Heart right ventricle (tissue), 16 donors: ENCODE data around the gene TBC1D8. TPM values are rescaled to one million over a fixed set of nuclear protein-coding genes. Genes with fewer than 3 reads are reported as not detected.

Experiments used
- ATAC-seq, 8 donors: fragments of 200-7000 bp; cut with Tn5 transposase; one replicate each; pipeline ENCODE4 v1.9.1; 2020; ENCODE audit warnings: mild to moderate bottlenecking in 8 of 8, moderate library complexity in 8 of 8, moderate number of reproducible peaks in 1 of 8
- DNase-seq, 2 donors: peaks; one replicate each; pipeline ENCODE4 v3.0.0-alpha.2; 2020
- H3K27ac ChIP-seq, 10 donors: fragments of 200-600 bp; sonication (generic) in 2 of 10; one replicate each; pipeline versions ENCODE4 v1.5.0 to v1.8.0; 2020 to 2022; ENCODE audit warnings: mild to moderate bottlenecking in 3 of 10
- H3K27me3 ChIP-seq, 7 donors: fragments of 200-600 bp; one replicate each; pipeline ENCODE4 v1.8.0; 2021 to 2022; ENCODE audit warnings: mild to moderate bottlenecking in 2 of 7
- H3K36me3 ChIP-seq, 9 donors: fragments of 200-600 bp; sonication (generic) in 1 of 9; one replicate each; pipeline versions ENCODE4 v1.5.0 to v1.8.0; 2020 to 2022; ENCODE audit warnings: mild to moderate bottlenecking in 2 of 9
- H3K4me1 ChIP-seq, 9 donors: fragments of 200-600 bp; sonication (generic) in 1 of 9; one replicate each; pipeline versions ENCODE4 v1.5.0 to v1.8.0; 2020 to 2022; ENCODE audit warnings: mild to moderate bottlenecking in 4 of 9
- H3K4me3 ChIP-seq, 10 donors: fragments of 200-600 bp; sonication (generic) in 2 of 10; one replicate each; pipeline versions ENCODE4 v1.5.0 to v1.8.0; 2020 to 2022; ENCODE audit warnings: mild to moderate bottlenecking in 7 of 10, moderate library complexity in 2 of 10
- H3K9me3 ChIP-seq, 11 donors: fragments of 200-600 bp in 10 of 11; sonication (generic) in 2 of 11; one replicate each; pipeline versions ENCODE4 v1.5.0 to v1.8.0; 2013 to 2022; ENCODE audit warnings: mild to moderate bottlenecking in 2 of 11, control low read depth in 1 of 11, moderate library complexity in 1 of 11
- WGBS, 2 donors: extraction: QIAGEN DNeasy Blood & Tissue Kit; methylation state at CpG; one replicate each; pipeline ENCODE4 v1.1.7; 2013; ENCODE audit warnings: inconsistent platforms in 1 of 2; 5-methylcytosine and 5-hydroxymethylcytosine counted together
- intact Hi-C, 10 donors: fragments of 100-400 bp; cut with DNase I; formaldehyde crosslinking; loops; one replicate each; pipeline versions ENCODE4 v1.11.1 to v1.14.2; 2022
- polyA plus RNA-seq, 2 donors: library from polyadenylated mRNA; stranded (reverse); fragments of 200-250 nt; gene quantifications; one replicate each; pipeline ENCODE4 v1.2.3, GENCODE V29; 2013
- total RNA-seq, 10 donors: library from RNA; stranded (reverse); fragmentation: NEBNext Ultra II Directional in 3 of 10; extraction: Animal tissue kit (Norgen Biotek cat#: 25700) in 3 of 10; gene quantifications; one replicate each; pipeline versions ENCODE4 v1.2.1 to v1.2.4, GENCODE V29; 2021 to 2023
- TF ChIP-seq, protein P1 (sequence below), 9 donors: fragments of 200-600 bp; sonication (generic) in 2 of 9; IDR thresholded peaks; one replicate each; pipeline versions ENCODE4 v1.5.0 to v1.8.0; 2021 to 2022; ENCODE audit warnings: antibody characterized with exemption in 9 of 9, mild to moderate bottlenecking in 5 of 9, moderate library complexity in 1 of 9
- donor health status: Arrhythmogenic right ventricular cardiomyopathy.
- donor health status: ischemic (EF 13 %, LVEDD 7.1; RV severe dilation, severe dysfunction).
- donor health status: healthy with polysubstance abuse.
- donor health status: DM: no; HTN: yes; CAD: no.
- donor health status: DM: no; HTN: no; CAD: no.
- donor health status: ischemic (EF 25% LVEDD 6.9; RV normal size, moderate dysfunction).
- donor health status: ischemic (EF 25% LVEDD 5.7; RV mildly dilated, moderate dysfunction).
- donor health status: healthy.
- donor health status: DM: yes; HTN: yes; CAD: no.
- donor health status: Ischemic cardiomyopathy.
- donor health status: ischemic (EF 35%, LVEDD 5.7; RV mildly dilated, moderate dysfunction).
- donor health status: nonischemic (EF 11% LVEDD 7.7; RV severe dilation, severe dysfunction).
- donor health status: DM: yes; HTN: yes; CAD: no.
- donor health status: PGD.
- donor health status: ischemic (EF 29% LVEDD 5.4; RV normal size, mild dysfunction).
- donor health status: nonischemic (EF 23%, LVEDD 6.1; RV moderate dilation, normal function).

TBC1D8 gene
- total and polyA plus RNA-seq, 12 donors: 24.0 to 69.5 (median 55.5) TPM

- Histone ChIP-seq H3K4me3 (no peak overlapping the region), H3K4me1 (peaks cover 0 to 21% (median 9%) of the 10 kb centered on the region in 9 donors), H3K27me3 (no peaks in the 10 kb centered on the region), H3K9me3 (no peaks in the 10 kb centered on the region), H3K27ac (no peak overlapping the region), H3K36me3 (peaks cover 0 to 57% (median 19%) of the 10 kb centered on the region in 9 donors)
- no peak for DNase-seq
- TF ChIP-seq, protein P1, sequence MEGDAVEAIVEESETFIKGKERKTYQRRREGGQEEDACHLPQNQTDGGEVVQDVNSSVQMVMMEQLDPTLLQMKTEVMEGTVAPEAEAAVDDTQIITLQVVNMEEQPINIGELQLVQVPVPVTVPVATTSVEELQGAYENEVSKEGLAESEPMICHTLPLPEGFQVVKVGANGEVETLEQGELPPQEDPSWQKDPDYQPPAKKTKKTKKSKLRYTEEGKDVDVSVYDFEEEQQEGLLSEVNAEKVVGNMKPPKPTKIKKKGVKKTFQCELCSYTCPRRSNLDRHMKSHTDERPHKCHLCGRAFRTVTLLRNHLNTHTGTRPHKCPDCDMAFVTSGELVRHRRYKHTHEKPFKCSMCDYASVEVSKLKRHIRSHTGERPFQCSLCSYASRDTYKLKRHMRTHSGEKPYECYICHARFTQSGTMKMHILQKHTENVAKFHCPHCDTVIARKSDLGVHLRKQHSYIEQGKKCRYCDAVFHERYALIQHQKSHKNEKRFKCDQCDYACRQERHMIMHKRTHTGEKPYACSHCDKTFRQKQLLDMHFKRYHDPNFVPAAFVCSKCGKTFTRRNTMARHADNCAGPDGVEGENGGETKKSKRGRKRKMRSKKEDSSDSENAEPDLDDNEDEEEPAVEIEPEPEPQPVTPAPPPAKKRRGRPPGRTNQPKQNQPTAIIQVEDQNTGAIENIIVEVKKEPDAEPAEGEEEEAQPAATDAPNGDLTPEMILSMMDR (IDR thresholded peaks at IDR 0.05): no peak
- ATAC-seq: no peak
- intact Hi-C loops: no loop called here
- 96 to 98% methylated on average over 5 of the region's 5 CpGs for WGBS, 2 donors
Observed at GRCh38 chr2:100965596-100965995, 185.6 kb downstream of the TBC1D8 start.

- 74 to 82% methylated on average over 11 of the region's 11 CpGs for WGBS, 2 donors
- H3K27me3 ChIP-seq: no peaks in the 10 kb centered on the region
- peaks cover 0 to 22% (median 12%) of the 10 kb centered on the region in 9 donors for H3K4me1 ChIP-seq
- peaks cover 0 to 50% (median 19%) of the 10 kb centered on the region in 9 donors for H3K36me3 ChIP-seq
- no peak overlapping the region for H3K4me3 ChIP-seq
- TF ChIP-seq, protein P1 (IDR thresholded peaks at IDR 0.05): no peak
- DNase-seq (no peak), ATAC-seq (peak in 1 of 8 donors; percentile 39)
- no peaks in the 10 kb centered on the region for H3K9me3 ChIP-seq
- H3K27ac ChIP-seq: no peak overlapping the region
- intact Hi-C loops: no loop called here
Observed at GRCh38 chr2:100964681-100965169, 186.5 kb downstream of the TBC1D8 start.

DNA sequence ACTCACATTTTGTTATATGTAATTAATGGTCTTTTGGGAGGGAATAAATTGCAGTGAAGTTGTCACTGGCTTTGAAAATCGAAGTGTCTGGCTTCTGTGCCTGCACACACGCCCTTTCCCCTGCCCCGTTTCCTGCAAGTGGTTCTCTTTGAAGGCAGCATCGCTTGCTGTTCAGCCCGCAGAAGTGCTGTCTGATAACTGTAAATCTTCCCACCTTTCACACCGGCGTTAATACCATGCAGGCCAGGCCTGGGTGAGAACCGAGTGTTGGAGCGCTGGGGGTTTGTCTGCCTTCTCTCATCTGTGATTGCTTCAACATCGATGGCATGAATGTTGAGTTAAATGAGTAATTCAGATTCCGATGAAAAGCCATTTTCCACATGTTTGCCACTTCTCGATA is 187.0 kb downstream of the TBC1D8 start:
- no peak for ATAC-seq
- intact Hi-C loops: no loop called here
- Histone ChIP-seq H3K4me3 (no peak overlapping the region), H3K27ac (no peak overlapping the region), H3K27me3 (no peaks in the 10 kb centered on the region), H3K4me1 (peaks cover 0 to 27% (median 16%) of the 10 kb centered on the region in 9 donors), H3K9me3 (no peaks in the 10 kb centered on the region), H3K36me3 (peaks cover 0 to 45% (median 16%) of the 10 kb centered on the region in 9 donors)
- TF ChIP-seq, protein P1 (IDR thresholded peaks at IDR 0.05): no peak
- WGBS, 2 donors: 80 to 89% methylated on average over 12 of the region's 12 CpGs
- DNase-seq: no peak

- H3K9me3 ChIP-seq: no peaks in the 10 kb centered on the region
- H3K4me3 ChIP-seq: no peak overlapping the region
- no peaks in the 10 kb centered on the region for H3K27me3 ChIP-seq
- peaks cover 0 to 32% (median 4%) of the 10 kb centered on the region in 9 donors for H3K36me3 ChIP-seq
- TF ChIP-seq, protein P1 (IDR thresholded peaks at IDR 0.05): no peak
- DNase-seq (no peak), ATAC-seq (peak in 1 of 8 donors; percentile 8)
- 89 to 93% methylated on average over 4 of the region's 4 CpGs for WGBS, 2 donors
- intact Hi-C loops: no loop called here
- H3K27ac ChIP-seq: no peak overlapping the region
- peaks cover 3 to 36% (median 24%) of the 10 kb centered on the region in 9 donors for H3K4me1 ChIP-seq
Observed at GRCh38 chr2:100963026-100963375, 188.2 kb downstream of the TBC1D8 start.
